ENCODE measurements around the gene ZNF208. TPM values are rescaled to one million over a fixed set of nuclear protein-coding genes. Genes with fewer than 3 reads are reported as not detected.

ZNF208 gene
- total and polyA plus RNA-seq, 2 of the 8 experiments (the other 6 are each of a cell fraction or from before 2014, with no cell fraction given) = not detected

GRCh38 chr19:21891086-21891485, 119.7 kb downstream of the ZNF208 start:
- TF ChIP-seq SIX5 (IDR thresholded peaks at IDR 0.05; ENCODE audit: low read depth, low read length) (no peak), SIRT6 (IDR thresholded peaks at IDR 0.05; ENCODE audit: low read length) (no peak), CHD1 (IDR thresholded peaks at IDR 0.05; ENCODE audit: low read depth, low read length) (no peak), KDM5A (IDR thresholded peaks at IDR 0.05; ENCODE audit: low read length) (no peak), TEAD4 (IDR thresholded peaks at IDR 0.05; ENCODE audit: low read depth, low read length) (no peak), ATF3 (IDR thresholded peaks at IDR 0.05; ENCODE audit: insufficient read depth, low read depth, low read length) (no peak), SP1 (IDR thresholded peaks at IDR 0.05; ENCODE audit: low read depth, low read length) (no peak), RAD21 (IDR thresholded peaks at IDR 0.05 in 1 of 2, conservative IDR thresholded peaks at IDR 0.05 in 1 of 2; ENCODE audit: low read depth in 2 of 2, low read length in 2 of 2) (no peak), YY1 (IDR thresholded peaks at IDR 0.05; ENCODE audit: low read depth, low read length) (no peak), E2F6 (IDR thresholded peaks at IDR 0.05) (no peak), TAF7 (optimal IDR thresholded peaks at IDR 0.05; ENCODE audit: borderline replicate concordance, low read depth, low read length) (no peak), BCL11A (IDR thresholded peaks at IDR 0.05; ENCODE audit: low read depth in 2 of 2, low read length in 2 of 2) (no peak), KDM1A (IDR thresholded peaks at IDR 0.05; ENCODE audit: borderline replicate concordance, low read length) (no peak), ZNF274 (IDR thresholded peaks at IDR 0.05; ENCODE audit: borderline replicate concordance, extremely low read depth, low read length) (no peak), SP2 (IDR thresholded peaks at IDR 0.05; ENCODE audit: low read length) (no peak)
- no peak for FAIRE-seq
- H3K79me2 ChIP-seq (ENCODE audit: control insufficient read depth in 1 of 2, insufficient read depth in 2 of 2, low read length in 2 of 2) = no peaks in the 10 kb centered on the region
- no peak overlapping the region for H4K5ac ChIP-seq (ENCODE audit: insufficient read length, low read depth, low read length)
- no peak overlapping the region for H3K14ac ChIP-seq (ENCODE audit: insufficient read length)
- no peak overlapping the region for H4K8ac ChIP-seq (ENCODE audit: extremely low read depth, insufficient read depth, low read length)
- no peaks in the 10 kb centered on the region for H3K36me3 ChIP-seq (ENCODE audit: control insufficient read depth in 2 of 4, insufficient read depth in 4 of 4, low read length in 3 of 4)
- ChIA-PET POLR2A (ENCODE audit: partially characterized antibody) (no interaction called here), CTCF (ENCODE audit: partially characterized antibody) (no interaction called here)
- H3K9me3 ChIP-seq (ENCODE audit: insufficient read depth in 2 of 2, low read depth in 1 of 2, low read length in 1 of 2) = peaks cover 19 to 41% of the 10 kb centered on the region in 2 experiments
- H2BK5ac ChIP-seq (ENCODE audit: low read depth, low read length) = no peak overlapping the region
- H3K4ac ChIP-seq (replicated peaks; ENCODE audit: insufficient read length, low read depth, low read length) = no peak overlapping the region
- no peak for DNase-seq (ENCODE audit: low read depth in 1 of 2, low spot score in 2 of 2)
- no peak overlapping the region for H2BK15ac ChIP-seq (ENCODE audit: low read length)
- no peak overlapping the region for H2BK20ac ChIP-seq (ENCODE audit: low read length)
- H3K56ac ChIP-seq (replicated peaks; ENCODE audit: insufficient read length, low read depth, low read length) = no peak overlapping the region
- H3K4me2 ChIP-seq (ENCODE audit: insufficient read depth in 1 of 2, low read depth in 2 of 2, low read length in 2 of 2) = no peak overlapping the region
- 81% methylated on average over 1 of the region's 1 CpG; no CpG with 5 or more reads in 1 of the 2 experiments for WGBS, 2 experiments (ENCODE audit: extremely low coverage in 1 of 2, insufficient coverage in 1 of 2, insufficient read length in 1 of 2, insufficient replicate concordance in 2 of 2, low coverage in 1 of 2, low lambda C conversion rate in 2 of 2, missing lambda C conversion rate in 1 of 2)
- H2AK5ac ChIP-seq (ENCODE audit: low read depth, low read length) = no peak overlapping the region
- H3K23me2 ChIP-seq (ENCODE audit: low read depth, low read length) = no peaks in the 10 kb centered on the region
- no peaks in the 10 kb centered on the region for H3K79me1 ChIP-seq (ENCODE audit: low read depth, low read length)
- H3K4me3 ChIP-seq (ENCODE audit: extremely low read depth in 1 of 4, insufficient read depth in 2 of 4, low read depth in 3 of 4, low read length in 4 of 4) = no peak overlapping the region
- no peak overlapping the region for H2BK120ac ChIP-seq (replicated peaks; ENCODE audit: low read depth, low read length)
- no peaks in the 10 kb centered on the region for H3K27me3 ChIP-seq (replicated peaks in 1 of 4; ENCODE audit: control insufficient read depth in 3 of 4, extremely low read depth in 1 of 4, insufficient read depth in 3 of 4, low read length in 3 of 4)
- no peak overlapping the region for H3K23ac ChIP-seq (ENCODE audit: insufficient read length)
- H3K27ac ChIP-seq (ENCODE audit: low read depth, low read length) = no peak overlapping the region
- H3K4me1 ChIP-seq (replicated peaks in 1 of 4; ENCODE audit: control insufficient read depth in 3 of 4, insufficient read depth in 4 of 4, low read length in 3 of 4) = no peaks in the 10 kb centered on the region
- H3K9ac ChIP-seq (replicated peaks in 1 of 4; ENCODE audit: extremely low read depth in 1 of 4, low read depth in 3 of 4, low read length in 3 of 4) = no peak overlapping the region
- no peak overlapping the region for H2AFZ ChIP-seq (ENCODE audit: low read length)
- no peak overlapping the region for H4K91ac ChIP-seq (replicated peaks; ENCODE audit: insufficient read length, low read length)
- no peak overlapping the region for H2BK12ac ChIP-seq (ENCODE audit: low read depth, low read length)
- no peaks in the 10 kb centered on the region for H4K20me1 ChIP-seq (replicated peaks in 1 of 2; ENCODE audit: control insufficient read depth in 1 of 2, insufficient read depth in 2 of 2, low read length in 2 of 2)
- H3K18ac ChIP-seq (ENCODE audit: extremely low read depth, low read length) = no peak overlapping the region

Measured in H1 (cell line).